Activated CD4-positive, alpha-beta T cell treated with anti-CD3 and anti-CD28 coated beads, Interleukin-2, amount 50 U/mL, for 16 hours (primary cell): ENCODE measurements around the gene ITGB6.
A peak's percentile ranks its signal among the peaks of the same experiment; 100 is the strongest.

Experiments
- DNase-seq: peaks from one replicate; pipeline ENCODE4 v3.0.0-alpha.2; 2020

The ITGB6 gene

DNA sequence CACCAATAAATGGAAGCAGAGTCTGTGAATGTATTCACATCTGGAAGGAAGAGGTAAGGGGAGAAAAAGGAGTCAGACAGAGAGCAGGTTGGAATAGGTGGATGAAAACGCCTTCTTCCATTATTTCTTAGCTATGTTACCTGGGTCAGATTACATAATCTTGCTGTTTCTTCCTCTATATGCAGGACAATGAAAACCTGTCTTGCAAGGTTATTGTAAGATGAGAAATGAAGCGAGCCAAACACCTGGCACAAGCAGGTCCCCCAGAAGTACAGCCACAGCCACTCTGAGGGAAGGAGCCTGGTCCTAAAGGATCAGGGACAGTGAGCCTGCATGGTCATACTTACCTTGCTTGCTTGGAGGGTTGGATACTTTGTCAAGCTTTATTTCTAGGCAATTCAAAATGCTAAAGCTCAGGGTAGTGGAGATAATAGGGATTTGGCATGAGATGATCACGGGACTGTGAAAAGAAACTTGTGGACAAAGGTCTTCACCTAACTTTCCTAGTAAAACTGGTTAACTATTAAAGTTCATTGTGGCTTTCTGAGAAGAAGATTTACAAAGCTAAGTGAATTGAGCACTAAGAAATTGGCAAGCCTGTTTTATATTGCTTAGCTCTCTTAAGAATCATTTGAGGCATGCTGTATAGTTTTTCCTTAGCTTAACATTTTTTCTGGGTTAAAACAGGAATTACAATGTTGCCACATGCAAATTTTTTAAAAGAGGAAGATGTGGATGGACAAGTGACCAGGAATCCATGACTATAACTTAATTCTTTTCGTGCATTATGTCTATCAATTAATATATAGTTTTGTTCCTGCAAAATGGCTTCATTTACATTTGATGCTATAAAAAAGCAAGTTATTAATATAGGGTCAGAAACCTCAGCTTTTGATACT is 121.9 kb downstream of the ITGB6 start:
- DNase-seq = no peak

GRCh38 chr2:160076914-160077313 is 123.2 kb downstream of the ITGB6 start:
- no peak for DNase-seq

DNA sequence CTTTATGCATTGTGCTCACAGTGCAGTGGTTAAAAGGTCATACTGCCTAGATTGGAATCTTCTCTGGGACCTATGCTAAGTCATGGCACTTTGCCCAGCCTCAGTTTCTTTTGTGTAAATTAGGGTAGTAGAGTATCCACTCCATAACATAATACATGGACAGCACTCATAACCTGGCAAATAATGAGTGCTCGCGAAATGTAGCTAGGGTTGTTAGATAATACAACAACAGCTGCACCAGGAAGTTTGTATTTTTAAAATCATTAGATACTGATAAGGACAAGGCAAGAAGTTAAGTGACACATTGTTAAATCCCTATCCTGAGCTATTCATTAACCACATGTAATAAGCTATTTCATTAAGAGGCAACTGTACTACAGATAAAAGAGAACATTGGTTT is 123.8 kb downstream of the ITGB6 start:
- no peak for DNase-seq

DNA sequence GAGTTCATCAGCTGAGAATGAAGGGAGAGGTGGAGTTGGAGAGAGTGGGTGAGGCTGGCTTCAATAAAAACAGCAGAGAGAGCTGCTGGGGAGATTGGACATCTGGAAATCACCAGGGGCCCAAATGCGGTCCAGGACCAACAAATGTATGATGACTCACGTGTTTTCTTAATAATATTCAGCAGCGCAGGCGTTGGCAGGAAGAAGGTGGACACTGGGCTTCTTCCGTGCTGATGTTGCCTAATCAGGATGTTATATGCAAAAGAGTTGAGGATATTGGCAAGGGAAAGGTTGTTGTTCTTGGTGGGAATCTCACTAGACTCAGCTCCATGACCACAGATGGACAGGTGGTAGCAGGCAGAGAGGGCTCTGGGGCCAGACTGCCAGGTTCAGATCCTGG is 124.9 kb downstream of the ITGB6 start:
- no peak for DNase-seq

DNA sequence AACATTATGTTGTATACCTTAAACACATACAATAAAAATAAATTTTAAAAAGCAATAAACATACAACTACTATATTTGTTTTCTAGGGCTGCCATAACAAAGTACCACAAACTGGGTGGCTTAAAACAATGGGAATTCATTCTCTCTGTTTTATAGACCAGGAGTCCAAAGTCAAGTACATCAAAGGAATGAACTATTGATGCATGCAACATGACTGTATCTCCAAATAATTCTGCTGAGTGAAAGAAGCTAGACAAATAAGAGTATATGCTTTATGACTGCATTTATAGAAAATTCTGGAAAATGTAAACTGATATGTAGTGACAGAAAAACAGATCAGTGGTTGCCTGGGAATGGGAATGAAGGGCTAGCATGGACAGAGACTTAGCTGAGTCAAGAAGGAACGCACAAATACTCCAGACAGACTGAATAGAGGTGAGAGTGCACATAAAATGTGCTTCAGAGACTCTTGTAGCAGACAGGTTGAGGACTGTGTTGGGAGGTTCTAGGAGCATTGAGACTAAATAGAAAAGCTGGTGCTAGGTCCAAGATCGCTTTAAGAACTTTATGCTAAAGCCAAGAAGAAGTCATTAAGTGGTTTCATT is 126.7 kb downstream of the ITGB6 start:
- no peak for DNase-seq

DNA sequence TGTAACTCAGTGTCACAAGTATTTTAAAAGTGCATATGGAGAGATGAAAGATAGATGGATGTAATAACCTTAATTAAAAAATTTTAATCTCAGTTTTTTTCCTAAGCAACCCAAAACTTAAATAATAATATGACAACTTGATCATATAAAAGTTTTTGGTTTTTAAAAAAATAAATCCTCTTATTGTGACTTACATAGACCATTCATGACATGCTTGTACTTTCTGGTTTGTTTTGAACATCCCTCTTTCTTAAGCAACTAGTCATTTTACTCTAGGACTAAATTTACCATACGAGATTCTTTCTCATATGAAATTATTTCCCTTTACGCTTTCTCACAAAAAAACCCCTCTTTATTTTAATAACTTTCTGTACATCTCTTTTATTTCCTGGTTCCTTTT is 131.2 kb downstream of the ITGB6 start:
- no peak for DNase-seq

GRCh38 chr2:160064916-160065315 is 135.2 kb downstream of the ITGB6 start:
- DNase-seq = no peak

DNA sequence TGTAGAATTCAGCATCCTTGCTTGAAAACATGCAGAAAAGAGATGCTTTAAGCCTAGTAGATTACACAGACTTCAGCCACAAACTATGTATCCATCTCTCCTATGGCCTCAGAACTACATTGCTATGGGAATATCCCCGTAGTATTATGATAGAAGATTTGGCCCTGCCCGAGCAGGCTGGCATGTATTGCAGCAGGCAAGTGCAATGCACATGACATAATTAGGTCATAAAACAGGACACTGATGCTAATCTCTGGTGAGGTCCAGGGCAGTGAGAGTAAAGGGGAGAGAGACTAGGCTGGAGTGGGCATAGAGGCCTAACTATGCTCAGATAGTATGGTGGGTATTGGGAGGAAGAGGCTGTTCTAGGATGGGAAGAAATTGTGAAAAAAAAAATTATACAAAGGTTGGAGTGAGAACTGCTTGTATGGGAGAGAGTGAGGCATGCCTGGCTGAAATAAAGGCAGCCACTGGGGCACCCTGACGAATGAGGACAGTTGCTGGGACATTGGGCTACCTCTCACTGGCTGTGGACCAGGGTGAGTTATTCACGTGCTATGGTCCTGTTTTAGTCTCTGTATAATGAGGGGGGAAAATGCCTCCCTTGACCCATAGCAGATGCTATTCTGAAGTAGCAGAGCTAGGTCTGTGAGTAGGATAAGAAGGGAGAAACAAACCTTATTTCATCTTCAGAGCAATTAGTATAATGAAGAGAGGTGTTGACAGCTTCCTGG is 136.0 kb downstream of the ITGB6 start:
- no peak for DNase-seq

DNA sequence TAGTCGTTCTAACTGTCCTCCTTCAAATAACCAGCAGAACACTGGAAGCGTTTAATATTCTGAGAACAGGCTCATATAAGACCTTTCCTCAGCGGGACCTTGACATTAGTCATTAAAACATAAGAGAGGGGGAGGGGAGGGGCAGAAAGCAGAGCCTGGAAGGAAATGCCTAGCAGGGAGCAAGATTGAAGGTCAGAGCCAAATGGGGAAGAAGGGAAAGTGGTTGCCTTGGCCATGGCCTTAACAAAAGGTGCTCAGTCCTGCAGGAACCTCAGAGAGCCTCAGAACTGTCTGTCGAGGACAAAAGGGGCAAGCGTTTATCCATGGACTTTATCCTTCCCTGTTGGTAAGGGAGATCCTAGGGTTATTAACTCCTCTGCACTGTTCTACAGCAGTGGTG is 136.8 kb downstream of the ITGB6 start:
- DNase-seq = no peak

GRCh38 chr2:160062292-160063005 is 137.6 kb downstream of the ITGB6 start, which contains the start of gene PLA2R1:
Gene PLA2R1 (minus strand): TSS chr2:160062615. CDS start chr2:160062403, 212 bp downstream.
- no peak for DNase-seq

DNA sequence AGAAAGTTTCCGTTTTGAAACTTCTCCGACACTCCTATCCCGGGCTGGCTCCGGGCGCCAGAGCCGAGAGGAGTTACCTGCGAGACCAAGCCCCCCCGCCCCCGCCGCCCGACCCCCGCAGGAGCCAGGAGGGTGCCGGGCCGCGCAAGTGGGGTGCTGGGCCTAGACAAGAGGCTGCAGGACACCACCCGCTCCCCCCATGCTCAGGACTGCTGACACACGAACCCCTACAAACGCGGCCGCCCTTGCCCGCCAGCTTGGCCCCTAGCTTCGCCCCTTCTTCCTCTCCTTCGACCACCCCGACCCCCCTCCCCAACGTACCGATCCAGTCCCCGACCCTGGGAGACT is 138.2 kb downstream of the ITGB6 start:
- DNase-seq = no peak

DNA sequence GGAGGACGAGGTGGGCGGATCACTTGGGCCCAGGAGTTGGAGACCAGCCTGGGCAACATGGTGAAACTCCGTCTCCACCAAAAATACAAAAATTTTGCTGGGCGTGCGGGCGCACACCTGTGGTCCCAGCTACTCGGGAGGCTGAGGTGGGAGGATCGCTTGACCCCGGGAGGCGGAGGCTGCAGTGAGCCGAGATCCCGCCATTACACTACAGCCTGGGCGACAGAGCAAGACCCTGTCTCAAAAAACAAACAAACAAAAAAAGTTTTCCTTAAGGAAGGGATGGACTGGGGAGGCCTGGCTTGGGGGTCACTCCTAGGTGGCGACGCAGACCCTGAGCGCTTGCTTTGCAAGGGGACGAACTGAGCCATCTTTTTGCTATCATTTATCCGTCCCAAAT is 138.5 kb downstream of the ITGB6 start:
- no peak for DNase-seq

DNA sequence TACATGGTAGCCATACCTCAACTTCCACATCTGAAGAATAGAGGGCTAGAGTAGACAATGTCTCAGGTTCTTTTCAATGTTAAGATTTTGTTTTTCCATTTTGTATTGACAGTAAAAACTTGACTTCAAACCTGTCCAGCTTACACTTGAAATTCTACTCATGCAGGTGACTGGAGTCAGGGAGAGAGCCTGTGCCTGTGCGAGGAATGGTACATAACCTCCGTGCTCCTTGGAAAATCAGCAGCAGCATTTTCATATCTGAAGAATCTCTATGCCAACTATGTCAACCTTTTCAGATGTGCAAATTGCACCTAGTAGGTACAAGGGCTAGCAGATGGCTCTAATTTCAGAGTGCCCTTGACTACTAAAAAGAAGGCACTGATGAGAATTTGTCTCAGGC is 139.8 kb downstream of the ITGB6 start:
- DNase-seq = no peak

GRCh38 chr2:160057356-160057755 is 142.7 kb downstream of the ITGB6 start:
- no peak for DNase-seq

DNA sequence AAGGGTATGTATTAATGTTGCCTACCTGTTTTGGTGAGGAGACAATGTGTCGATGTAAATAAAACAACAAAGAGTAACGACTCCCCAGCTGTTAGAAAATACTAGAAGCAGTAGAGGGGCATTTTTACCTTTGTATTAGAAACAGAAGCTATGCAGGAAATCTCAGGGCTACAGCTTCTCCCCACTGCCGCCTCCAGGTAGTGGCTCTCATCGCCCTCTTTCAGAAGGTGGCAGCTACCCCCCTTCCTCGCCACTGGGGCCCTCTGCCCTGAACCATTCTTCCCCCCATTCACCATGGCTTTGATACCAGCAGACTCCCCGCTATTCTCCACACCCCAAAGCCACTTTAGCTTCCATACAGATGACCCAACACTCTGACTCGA is 144.4 kb downstream of the ITGB6 start:
- no peak for DNase-seq

DNA sequence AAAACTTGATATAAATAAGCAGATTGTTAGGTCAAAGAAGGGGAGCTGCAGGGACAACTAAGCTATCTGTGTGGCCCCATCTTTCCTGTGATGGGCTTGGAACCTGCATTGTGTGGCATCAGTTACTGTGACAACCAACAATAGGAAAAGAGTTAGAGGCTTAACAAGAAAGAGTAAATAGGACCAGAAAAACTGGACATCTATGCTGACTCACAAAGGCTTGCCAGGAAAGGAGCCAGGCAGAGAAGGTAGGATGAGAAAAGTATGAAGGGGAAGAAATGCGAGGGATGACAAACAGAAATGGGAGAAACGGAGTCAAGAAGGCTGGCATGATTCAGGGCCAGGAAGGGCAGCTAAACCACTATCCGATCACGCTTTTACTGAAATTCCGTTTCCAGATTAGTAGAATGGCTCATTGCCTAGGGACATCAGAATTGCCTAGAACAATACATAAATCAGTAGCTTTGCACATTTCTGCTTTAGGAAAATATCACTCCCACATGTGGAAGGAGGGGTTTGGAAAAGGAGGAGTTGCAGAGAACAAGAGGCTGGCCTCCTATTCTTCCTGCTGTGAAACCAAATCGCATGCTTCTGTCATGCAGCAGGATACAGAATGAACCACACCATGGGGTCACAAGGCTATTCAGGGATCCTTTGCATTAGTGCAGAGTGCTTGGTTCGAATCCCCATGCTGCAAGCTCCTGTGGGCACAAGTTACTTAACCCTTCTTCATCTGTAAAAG is 144.9 kb downstream of the ITGB6 start:
- DNase-seq = no peak

GRCh38 chr2:160053946-160054345 is 146.1 kb downstream of the ITGB6 start:
- no peak for DNase-seq

GRCh38 chr2:160052531-160052930 is 147.5 kb downstream of the ITGB6 start:
- peak; percentile 62 for DNase-seq

- DNase-seq = no peak
These were observed 148.7 kb downstream of the ITGB6 start for GRCh38 chr2:160051371-160051800.

DNA sequence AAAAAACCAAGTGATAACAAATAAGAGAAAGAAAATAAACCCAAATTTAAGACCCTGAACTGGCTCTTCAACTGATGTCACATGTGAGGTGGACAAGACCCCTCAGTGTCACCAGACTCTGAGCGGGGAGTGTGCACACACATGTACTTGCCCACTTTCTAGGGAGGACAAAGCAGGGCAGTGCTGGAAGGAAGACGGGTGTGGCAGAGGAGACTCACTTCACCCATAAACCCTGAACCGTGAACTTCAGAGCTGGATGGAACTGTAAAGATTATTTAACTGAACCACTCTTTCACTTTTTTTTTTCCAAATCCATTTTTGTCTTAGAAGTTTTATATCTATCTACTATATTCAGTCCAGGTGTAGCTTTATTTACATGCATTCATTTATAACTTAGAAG is 149.9 kb downstream of the ITGB6 start:
- DNase-seq = no peak
